Stimulated activated CD4-positive, alpha-beta T cell treated with anti-CD3 and anti-CD28 coated beads, Interleukin-12 subunit alpha, Interleukin-12 subunit beta, amount 100 ng/mL, for 4 hours (primary cell): ENCODE data around the gene ATP13A4.

Experiments used
- DNase-seq: peaks from one replicate; pipeline ENCODE4 v3.0.0-alpha.2; 2020

ATP13A4 gene

DNA sequence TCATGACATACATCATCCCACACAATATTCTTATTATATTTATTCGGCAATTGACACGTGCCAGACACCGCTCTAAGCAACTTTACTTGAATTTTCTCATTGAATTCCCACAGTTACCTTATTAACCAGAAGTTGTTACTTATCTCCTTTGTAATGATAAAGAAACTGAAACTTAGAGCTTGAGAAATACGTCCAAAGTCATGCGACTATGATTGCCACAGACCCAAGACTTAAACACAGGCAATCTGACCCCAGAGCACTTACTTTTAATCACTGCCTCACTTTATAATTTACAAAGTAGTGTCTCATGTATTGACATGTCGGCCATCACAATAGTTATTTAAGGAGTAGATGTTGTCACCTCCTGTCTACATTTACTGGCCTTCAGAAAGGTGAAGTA is 64.7 kb downstream of the ATP13A4 start:
- no peak for DNase-seq

- no peak for DNase-seq
These were observed 66.0 kb downstream of the ATP13A4 start for GRCh38 chr3:193488741-193489140.

DNA sequence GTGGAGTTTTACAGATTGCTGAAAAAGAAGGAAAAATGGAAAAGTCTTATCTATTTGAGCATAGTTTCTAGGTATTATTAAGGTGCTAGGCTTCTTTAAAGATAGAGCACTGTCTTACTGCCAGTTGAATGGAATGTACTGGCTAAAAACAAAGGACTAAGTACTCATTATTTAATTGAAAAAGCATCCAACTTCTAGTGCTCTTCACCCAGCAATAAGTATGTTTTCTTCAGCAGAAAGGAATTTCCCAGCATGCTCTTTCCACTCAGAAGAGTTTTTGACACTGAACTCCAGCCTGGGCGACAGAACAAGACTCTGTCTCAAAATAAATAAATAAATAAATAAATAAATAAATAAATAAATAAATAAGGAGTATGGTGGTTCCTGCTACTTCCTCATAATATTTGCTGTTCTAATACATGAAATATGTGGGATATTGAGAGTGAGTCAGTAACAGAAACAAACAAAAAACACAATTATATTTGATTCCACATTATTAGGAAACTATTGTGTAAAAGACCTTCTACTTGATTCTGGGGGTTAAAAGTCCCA is 70.6 kb downstream of the ATP13A4 start:
- no peak for DNase-seq

DNA sequence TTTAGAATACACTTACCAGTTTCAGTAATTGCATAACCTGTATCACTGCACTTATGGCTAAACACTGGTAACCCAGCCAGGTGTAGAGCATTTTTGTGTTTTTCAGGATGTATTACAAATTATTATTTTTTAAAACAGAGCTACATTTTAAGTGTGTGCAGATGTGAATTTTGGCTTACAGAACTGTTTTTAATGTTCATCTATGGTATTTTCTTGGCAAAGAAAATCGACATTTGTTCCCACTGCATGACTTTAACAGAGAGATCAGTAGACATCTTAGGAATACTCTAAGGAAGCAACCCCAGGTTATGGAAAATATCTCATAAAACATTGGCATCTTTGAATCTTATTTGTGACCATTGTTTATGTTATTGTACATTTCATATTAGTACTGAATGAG is 73.3 kb downstream of the ATP13A4 start:
- DNase-seq = no peak

- no peak for DNase-seq
These were observed 80.2 kb downstream of the ATP13A4 start for GRCh38 chr3:193474446-193474845.

DNA sequence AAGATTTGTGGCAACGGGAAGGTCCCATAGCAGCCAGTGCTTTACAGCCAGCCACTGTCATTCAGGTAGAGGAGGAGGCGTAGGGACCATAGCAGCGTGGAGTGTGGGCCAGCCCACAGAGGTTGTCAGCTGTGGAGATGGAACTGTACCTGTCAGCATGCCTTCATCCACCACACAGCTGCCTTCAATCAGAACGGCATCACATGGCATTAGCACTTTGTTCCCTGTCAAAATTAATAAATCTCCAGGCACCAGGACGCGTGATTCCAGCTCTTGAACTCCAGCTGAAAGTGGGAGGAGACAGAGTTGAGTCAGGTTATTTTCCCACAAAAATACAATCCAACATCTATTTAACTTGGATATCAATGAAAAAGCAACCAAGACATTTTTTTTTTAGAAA is 84.0 kb downstream of the ATP13A4 start:
- no peak for DNase-seq

- DNase-seq = no peak
These were observed 88.6 kb downstream of the ATP13A4 start for GRCh38 chr3:193465992-193466608.

GRCh38 chr3:193464889-193465288 is 89.8 kb downstream of the ATP13A4 start:
- no peak for DNase-seq

- no peak for DNase-seq
These were observed 97.2 kb downstream of the ATP13A4 start for GRCh38 chr3:193457526-193457925.

- DNase-seq = no peak
These were observed 102.4 kb downstream of the ATP13A4 start for GRCh38 chr3:193452338-193452737.

DNA sequence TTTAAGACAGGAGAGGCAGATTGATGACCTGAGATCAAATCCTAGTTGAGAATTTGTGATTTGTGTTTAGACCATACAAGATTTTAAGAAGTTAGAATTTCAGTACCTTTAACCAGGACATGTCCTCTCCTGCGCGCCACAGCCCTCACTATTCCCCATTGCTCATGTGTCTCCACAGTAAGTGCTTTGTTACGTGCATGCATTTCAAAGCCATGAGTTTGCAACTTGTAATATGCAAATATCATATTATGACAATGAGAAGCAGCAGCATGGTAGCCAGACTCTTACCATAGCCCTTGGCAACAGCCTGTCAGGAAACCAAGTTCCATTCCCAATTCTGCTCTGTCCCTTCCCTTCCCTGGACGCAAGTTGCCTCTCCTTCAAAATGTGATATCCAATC is 102.8 kb downstream of the ATP13A4 start:
- no peak for DNase-seq

DNA sequence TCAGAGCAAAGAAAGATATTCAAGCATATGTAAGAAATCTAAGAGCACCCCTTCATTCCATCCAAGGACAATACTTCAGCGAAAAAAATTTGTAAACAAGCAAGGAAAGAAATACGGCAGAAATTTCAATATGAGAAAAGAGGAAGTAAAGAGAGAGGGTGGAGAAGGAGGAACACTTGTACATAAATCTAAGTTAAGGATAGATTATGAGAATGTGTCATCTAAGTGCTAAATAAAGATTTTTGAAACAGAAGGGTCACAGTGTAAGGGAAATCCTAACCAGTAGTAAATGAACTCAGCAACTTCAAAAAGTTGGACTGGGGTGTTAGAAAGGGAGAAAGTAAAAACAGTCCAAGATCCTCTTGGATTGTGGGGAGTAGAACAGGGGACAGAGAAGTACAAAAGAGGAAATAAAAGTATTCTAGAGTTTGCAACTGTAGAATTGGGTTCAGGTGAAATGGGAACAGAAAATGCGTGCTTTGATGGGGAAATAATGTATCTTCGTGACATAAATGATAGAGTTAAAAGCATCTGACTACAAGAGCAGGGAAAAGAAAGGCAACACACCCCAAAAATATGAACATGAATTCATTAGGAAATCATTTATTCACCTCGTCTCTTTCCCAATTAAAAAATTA is 107.6 kb downstream of the ATP13A4 start:
- no peak for DNase-seq

DNA sequence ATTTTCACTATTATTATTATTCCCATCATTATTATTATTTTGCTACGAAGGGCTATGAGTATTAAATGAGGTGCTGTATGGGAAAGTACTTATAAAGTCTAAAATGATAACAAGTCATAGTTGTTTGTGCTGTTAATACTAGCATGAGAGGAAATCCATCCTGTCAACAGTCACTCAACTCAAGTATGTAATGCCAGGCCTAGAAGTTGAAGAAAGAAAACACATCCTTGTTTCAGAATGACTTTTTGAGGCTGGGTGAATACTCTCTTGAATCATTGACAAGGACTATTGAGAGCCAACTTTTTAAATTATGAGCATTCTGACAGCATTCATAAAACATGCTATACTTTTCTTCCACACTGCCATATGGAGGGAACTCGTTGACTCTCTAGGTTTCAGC is 115.3 kb downstream of the ATP13A4 start:
- DNase-seq = no peak

GRCh38 chr3:193418576-193419373 is 135.9 kb downstream of the ATP13A4 start:
- DNase-seq = no peak

DNA sequence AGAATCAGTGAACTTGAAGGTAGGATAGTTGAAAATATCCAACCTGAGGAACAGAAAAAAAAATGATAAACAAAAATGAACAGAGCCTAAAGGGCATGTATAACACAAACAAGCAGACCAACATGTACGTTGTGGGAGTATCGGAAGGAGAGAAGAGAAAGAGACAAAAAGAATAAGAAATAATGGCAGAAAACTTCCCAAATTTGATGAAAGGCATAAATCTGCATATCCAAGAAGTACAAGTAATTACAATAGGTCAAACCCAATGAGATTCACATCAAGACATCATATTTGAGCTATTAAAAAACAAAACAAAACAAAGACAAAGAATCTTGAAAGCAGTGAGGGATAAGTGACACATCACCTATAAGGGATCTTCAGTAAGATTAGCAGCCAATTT is 138.1 kb downstream of the ATP13A4 start:
- DNase-seq = no peak

DNA sequence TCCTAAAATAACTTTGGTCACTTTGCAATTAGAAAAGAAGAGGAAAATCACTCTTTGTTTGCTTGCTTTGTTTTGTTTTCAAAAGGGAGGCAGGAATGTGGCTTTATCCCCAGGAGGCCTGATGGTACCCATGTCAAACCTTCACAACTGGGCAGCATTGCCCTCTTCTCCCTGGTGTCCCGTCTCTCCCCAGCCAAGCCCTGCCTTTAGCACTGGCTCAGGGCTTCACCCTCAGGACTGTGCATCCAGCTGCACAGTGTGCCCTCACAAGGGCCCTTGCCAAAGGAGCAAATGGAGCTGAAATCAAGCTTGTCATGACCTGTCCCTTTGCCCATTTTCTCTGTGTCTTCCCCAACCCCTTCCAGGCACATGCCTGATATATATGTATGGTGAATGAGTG is 147.0 kb downstream of the ATP13A4 start:
- DNase-seq = no peak

GRCh38 chr3:193407112-193407511 is 147.6 kb downstream of the ATP13A4 start:
- no peak for DNase-seq

DNA sequence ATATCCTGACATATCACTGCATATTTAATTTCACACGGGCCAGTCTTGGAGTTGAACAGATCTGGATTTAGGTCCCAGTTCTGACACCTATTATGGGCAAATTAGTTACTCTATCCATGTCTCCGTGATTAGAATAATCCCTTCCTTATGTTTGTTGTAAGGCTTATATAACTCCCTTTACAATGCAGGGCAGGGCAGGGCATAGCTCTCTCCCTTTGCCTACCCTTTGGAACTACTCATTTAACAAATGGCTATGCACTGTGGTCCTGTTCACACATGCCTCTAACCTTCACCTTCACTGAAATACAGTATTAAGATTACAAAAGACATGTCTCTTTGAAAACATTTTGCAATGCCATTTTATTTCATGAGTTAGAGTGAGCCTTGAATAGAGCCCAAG is 151.4 kb downstream of the ATP13A4 start:
- no peak for DNase-seq

GRCh38 chr3:193400304-193400703 is 154.4 kb downstream of the ATP13A4 start:
- DNase-seq = no peak

DNA sequence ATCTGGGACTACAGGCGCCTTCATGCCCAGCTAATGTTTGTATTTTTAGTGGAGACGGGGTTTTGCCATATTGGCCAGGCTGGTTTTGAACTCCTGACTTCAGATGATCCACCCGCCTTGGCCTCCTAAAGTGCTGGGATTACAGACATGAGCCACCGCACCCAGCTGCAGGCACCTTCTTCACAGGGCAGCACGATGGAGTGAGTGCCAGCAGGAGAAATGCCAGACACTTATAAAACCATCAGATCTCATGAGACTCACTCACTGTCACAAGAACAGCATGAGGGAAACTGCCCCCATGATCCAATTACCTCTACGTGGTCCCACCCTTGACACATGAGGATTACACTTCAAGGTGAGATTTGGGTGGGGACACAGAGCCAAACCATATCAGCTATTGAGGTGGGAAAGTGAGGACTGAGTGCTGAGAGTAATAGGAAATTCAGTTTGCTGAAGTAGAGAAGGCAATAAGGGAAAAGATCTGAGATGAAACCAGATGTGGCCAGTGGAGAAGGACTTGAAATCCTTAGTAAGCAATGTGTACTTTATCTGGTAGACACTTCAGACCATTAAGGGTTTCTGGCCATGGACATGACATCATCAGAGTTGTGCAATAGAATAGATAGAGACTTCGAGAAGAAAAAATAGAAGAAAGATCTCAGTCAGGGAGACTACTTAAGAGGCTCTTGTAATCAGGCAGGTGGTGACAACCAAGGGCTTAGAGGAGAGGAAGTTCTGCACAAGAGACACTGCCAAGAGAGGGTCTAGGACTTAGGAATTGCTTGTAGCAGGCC is 158.0 kb downstream of the ATP13A4 start:
- no peak for DNase-seq

DNA sequence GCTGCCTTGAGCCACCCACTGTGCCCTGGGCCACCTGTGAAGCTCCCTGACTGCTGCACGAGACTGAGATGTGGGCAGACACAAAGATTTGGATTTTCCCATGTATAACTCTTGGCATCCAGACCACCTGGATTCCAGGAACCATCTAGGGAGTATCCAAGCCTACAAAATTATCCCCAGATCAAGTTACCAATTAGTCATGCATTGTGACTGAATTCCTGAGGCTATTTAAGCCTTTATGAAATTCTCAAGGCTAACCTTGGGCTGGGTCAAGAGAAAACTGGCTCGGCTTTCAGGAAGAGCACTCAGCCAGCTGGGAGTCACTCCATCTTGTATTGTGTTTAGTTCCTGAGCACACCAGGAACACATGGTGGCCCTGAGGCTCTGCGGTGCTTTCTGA is 162.8 kb downstream of the ATP13A4 start:
- DNase-seq = no peak

DNA sequence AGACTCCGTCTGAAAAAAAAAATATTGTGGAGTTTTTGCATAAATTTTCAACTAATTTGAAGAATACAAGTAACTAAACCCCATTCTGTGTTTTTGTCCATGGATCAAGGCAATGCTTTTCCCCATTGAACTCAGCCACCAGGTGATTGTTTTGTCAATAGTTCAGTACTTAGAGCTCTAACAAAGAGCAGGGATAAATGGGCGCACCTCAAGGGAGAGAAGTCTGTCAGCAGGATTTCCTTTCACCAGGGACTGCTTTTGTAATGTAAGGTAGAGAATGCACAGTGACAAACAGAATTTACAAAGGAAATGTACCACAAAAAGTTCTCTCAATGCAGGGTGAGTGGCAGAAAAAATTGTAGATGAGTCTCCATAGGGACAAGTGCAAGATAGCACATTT is 165.4 kb downstream of the ATP13A4 start:
- no peak for DNase-seq

GRCh38 chr3:193388361-193388760 is 166.3 kb downstream of the ATP13A4 start:
- DNase-seq = no peak
